SK-N-SH (cell line): ENCODE results near the gene LONP2.

Experiments
- CHD2 ChIP-seq: fragments of 150-350 bp; IDR thresholded peaks from 2 replicates; pipeline ENCODE4 v1.6.1; 2018; ENCODE audit warnings: low read length; ENCODE audit not compliant: partially characterized antibody
- CTCF ChIP-seq: fragments of 200-600 bp; sonication (generic); IDR thresholded peaks from 2 replicates; pipeline ENCODE4 v1.6.1; 2017; ENCODE audit warnings: antibody characterized with exemption, mild to moderate bottlenecking, moderate library complexity
- ELF1 ChIP-seq: IDR thresholded peaks from 2 replicates; pipeline ENCODE4 v1.4.0; 2012
- EP300 ChIP-seq, 2 experiments: IDR thresholded peaks; 2 replicates each; pipeline versions ENCODE4 v1.4.0 to v1.6.1; 2012; ENCODE audit warnings: borderline replicate concordance in 1 of 2, low read depth in 1 of 2, low read length in 1 of 2
- EZH2phosphoT487 ChIP-seq: fragments of 200-600 bp; sonication (generic); IDR thresholded peaks from 2 replicates; pipeline ENCODE4 v1.6.1; 2017; ENCODE audit warnings: low read depth, mixed run types, mild to moderate bottlenecking, antibody characterized with exemption, moderate library complexity, borderline replicate concordance
- MAX ChIP-seq: IDR thresholded peaks from 2 replicates; pipeline ENCODE4 v1.4.0; 2012; ENCODE audit warnings: low read depth
- MXI1 ChIP-seq: IDR thresholded peaks from 2 replicates; pipeline ENCODE4 v1.6.1; 2012; ENCODE audit warnings: mild to moderate bottlenecking, low read depth, low read length, improper control_type of control experiment
- NFIC ChIP-seq: IDR thresholded peaks from 2 replicates; pipeline ENCODE4 v1.4.0; 2012; ENCODE audit warnings: borderline replicate concordance
- PBX3 ChIP-seq: IDR thresholded peaks from 2 replicates; pipeline ENCODE4; 2012
- POLR2AphosphoS5 ChIP-seq: IDR thresholded peaks from 2 replicates; pipeline ENCODE4 v1.6.1; 2012; ENCODE audit warnings: low read depth, low read length
- RAD21 ChIP-seq: IDR thresholded peaks from 2 replicates; pipeline ENCODE4 v1.6.1; 2012; ENCODE audit warnings: mild to moderate bottlenecking, low read length
- SMC3 ChIP-seq: IDR thresholded peaks from 2 replicates; pipeline ENCODE4 v1.6.1; 2012; ENCODE audit warnings: low read depth, low read length, improper control_type of control experiment

GRCh38 chr16:48223490-48223889 lies 20.6 kb upstream of the LONP2 start:
- TF ChIP-seq MAX (no peak), CTCF (no peak), NFIC (no peak), ELF1 (no peak), RAD21 (no peak), PBX3 (no peak), SMC3 (no peak), MXI1 (no peak), EZH2phosphoT487 (no peak), CHD2 (no peak), EP300 (IDR thresholded peaks at IDR 0.05; ENCODE audit: borderline replicate concordance in 1 of 2, low read depth in 1 of 2, low read length in 1 of 2) (no peak), POLR2AphosphoS5 (no peak)
